HCT116 (cell line): ENCODE data around the gene TDRD15. TPM values are rescaled to one million over a fixed set of nuclear protein-coding genes. Genes with fewer than 3 reads are reported as not detected.

Experiments used
- ATAC-seq: fragments of 200-7000 bp; cut with Tn5 transposase; 2 replicates; pipeline ENCODE4 v1.9.1; 2020; ENCODE audit warnings: mild to moderate bottlenecking, moderate library complexity
- BruUV-seq: library from RNA; stranded (reverse); fragments of 400-500 nt; replicated peaks from 2 replicates; lab custom pipeline; 2021; lab: Mats Ljungman, UMichigan
- CTCF ChIA-PET: fragments of 300-600 bp; sonication (Branson Sonifier 250); formaldehyde crosslinking; loops from one replicate; lab custom pipeline; 2021; ENCODE audit warnings: antibody characterized with exemption; lab: Charles Lee
- POLR2A ChIA-PET: fragments of 300-600, 350-600 bp; sonication (Branson Sonifier 250); formaldehyde crosslinking; loops from one replicate; lab custom pipeline; 2021; ENCODE audit warnings: antibody characterized with exemption; lab: Charles Lee
- RAD21 ChIA-PET, 2 experiments: fragments of 300-600 bp; sonication (Branson Sonifier 250); formaldehyde crosslinking; loops; one replicate each; lab custom pipeline; 2023; ENCODE audit warnings: low total read pairs in 2 of 2; ENCODE audit not compliant: uncharacterized antibody in 2 of 2, unreplicated experiment in 2 of 2, low non-redundant PET in 1 of 2; lab: Charles Lee
- DNase-seq: peaks from one replicate; pipeline ENCODE4 v3.0.0-alpha.2; 2010; ENCODE audit warnings: low read depth, low spot score
- H2AFZ ChIP-seq: fragments of 200-600 bp; shearing (Covaris generic), sonication (generic); 2 replicates; pipeline ENCODE4 v1.6.1; 2017; ENCODE audit warnings: low read depth, mixed run types, mixed read lengths, antibody characterized with exemption, low read length; ENCODE audit not compliant: poor library complexity, severe bottlenecking
- H3K27ac ChIP-seq: 2 replicates; pipeline ENCODE4 v1.5.1; 2012; ENCODE audit warnings: low read depth, low read length
- H3K27me3 ChIP-seq: fragments of 200-600 bp; sonication (generic); 2 replicates; pipeline ENCODE4 v1.6.1; 2016; ENCODE audit warnings: mixed run types, low read length, mixed read lengths; ENCODE audit not compliant: insufficient read depth
- H3K36me3 ChIP-seq, 2 experiments: fragments of 200-500 bp in 1 of 2; fragments of 200-600 bp in 1 of 2; sonication (Bioruptor generic) in 1 of 2; sonication (generic) in 1 of 2; 2 replicates each; pipeline versions ENCODE4 v1.5.1 to v1.6.1; 2014 to 2016; ENCODE audit warnings: low read length in 2 of 2, inconsistent platforms in 1 of 2, mixed read lengths in 1 of 2, mixed run types in 1 of 2; ENCODE audit not compliant: insufficient read depth in 2 of 2, control insufficient read depth in 1 of 2
- H3K4me1 ChIP-seq, 2 experiments: fragments of 200-600 bp in 1 of 2; sonication (generic) in 1 of 2; 2 replicates each; pipeline versions ENCODE4 v1.5.1 to v1.6.1; 2012 to 2017; ENCODE audit warnings: low read length in 2 of 2, inconsistent platforms in 1 of 2, mild to moderate bottlenecking in 1 of 2, mixed read lengths in 1 of 2, mixed run types in 1 of 2, moderate library complexity in 1 of 2; ENCODE audit not compliant: insufficient read depth in 2 of 2, control insufficient read depth in 1 of 2
- H3K4me2 ChIP-seq: fragments of 200-600 bp; sonication (generic); 2 replicates; pipeline ENCODE4 v1.6.1; 2017; ENCODE audit warnings: mixed run types, low read length, mixed read lengths
- H3K4me3 ChIP-seq, 2 experiments: fragments of 200-600 bp in 1 of 2; sonication (generic) in 1 of 2; replicated peaks in 1 of 2; 2 replicates each; pipeline ENCODE4 v1.5.1; 2011 to 2016; ENCODE audit warnings: low read length in 2 of 2, control low read depth in 1 of 2, low read depth in 1 of 2, mild to moderate bottlenecking in 1 of 2, mixed read lengths in 1 of 2, mixed run types in 1 of 2
- H3K79me2 ChIP-seq: fragments of 200-600 bp; sonication (generic); 2 replicates; pipeline ENCODE4 v1.6.1; 2017; ENCODE audit warnings: mild to moderate bottlenecking, mixed run types, low read length, moderate library complexity, mixed read lengths; ENCODE audit not compliant: insufficient read depth
- H3K9ac ChIP-seq: fragments of 200-600 bp; sonication (generic); 2 replicates; pipeline ENCODE4 v1.6.1; 2016; ENCODE audit warnings: low read length, mixed read lengths
- H3K9me2 ChIP-seq: fragments of 200-600 bp; sonication (generic), shearing (Covaris generic); 2 replicates; pipeline ENCODE4 v1.6.1; 2017; ENCODE audit warnings: mixed run types, mild to moderate bottlenecking, moderate library complexity; ENCODE audit not compliant: insufficient read depth
- H3K9me3 ChIP-seq, 2 experiments: fragments of 200-500 bp in 1 of 2; fragments of 200-600 bp in 1 of 2; sonication (Bioruptor generic) in 1 of 2; sonication (generic) in 1 of 2; 2 replicates each; pipeline ENCODE4 v1.6.1; 2014 to 2017; ENCODE audit warnings: low read length in 2 of 2, mixed read lengths in 2 of 2, inconsistent platforms in 1 of 2, low read depth in 1 of 2, mild to moderate bottlenecking in 1 of 2, mixed run types in 1 of 2, moderate library complexity in 1 of 2; ENCODE audit not compliant: control insufficient read depth in 1 of 2, insufficient read depth in 1 of 2
- H4K20me1 ChIP-seq: fragments of 200-600 bp; sonication (generic), shearing (Covaris generic); 2 replicates; pipeline ENCODE4 v1.6.1; 2017; ENCODE audit warnings: mixed run types, mild to moderate bottlenecking, moderate library complexity; ENCODE audit not compliant: insufficient read depth
- CEBPB ChIP-seq: IDR thresholded peaks from 2 replicates; pipeline ENCODE4 v1.6.1; 2012; ENCODE audit warnings: low read depth
- EGR1 ChIP-seq: IDR thresholded peaks from 2 replicates; pipeline ENCODE4 v1.6.1; 2012; ENCODE audit warnings: low read depth
- ELF1 ChIP-seq: IDR thresholded peaks from 2 replicates; pipeline ENCODE4 v1.6.1; 2012; ENCODE audit warnings: low read depth, borderline replicate concordance
- EZH2 ChIP-seq: fragments of 200-600 bp; sonication (generic); IDR thresholded peaks from 2 replicates; pipeline ENCODE4 v1.6.1; 2017; ENCODE audit warnings: antibody characterized with exemption, mixed run types
- EZH2phosphoT487 ChIP-seq: fragments of 200-600 bp; IDR thresholded peaks from 2 replicates; pipeline ENCODE4 v1.6.1; 2018; ENCODE audit warnings: antibody characterized with exemption, borderline replicate concordance
- FOSL1 ChIP-seq: IDR thresholded peaks from 2 replicates; pipeline ENCODE4 v1.6.1; 2012; ENCODE audit warnings: low read depth
- RAD21 ChIP-seq: IDR thresholded peaks from 2 replicates; pipeline ENCODE4 v1.6.1; 2012; ENCODE audit warnings: low read depth, mild to moderate bottlenecking
- SIN3A ChIP-seq: IDR thresholded peaks from 2 replicates; pipeline ENCODE4 v1.6.1; 2012; ENCODE audit warnings: low read depth
- SP1 ChIP-seq: IDR thresholded peaks from 2 replicates; pipeline ENCODE4 v1.6.1; 2012; ENCODE audit warnings: low read depth
- SRF ChIP-seq: IDR thresholded peaks from 2 replicates; pipeline ENCODE4 v1.6.1; 2012; ENCODE audit warnings: low read depth
- ZNF274 ChIP-seq: fragments of 200-500 bp; sonication (Bioruptor generic); IDR thresholded peaks from 2 replicates; pipeline ENCODE4 v1.6.1; 2014; ENCODE audit warnings: mild to moderate bottlenecking, low read depth, low read length, inconsistent platforms
- intact Hi-C: fragments of 100-400 bp; cut with micrococcal nuclease; formaldehyde crosslinking; loops from 2 replicates; pipeline ENCODE4 v1.10.0; 2022
- total RNA-seq: library from RNA; stranded (reverse); gene quantifications from one replicate; pipeline ENCODE4 v1.2.1, GENCODE V29; 2021; ENCODE audit not compliant: unreplicated experiment
- TF ChIP-seq, protein P1 (sequence below): IDR thresholded peaks from 2 replicates; pipeline ENCODE4 v1.6.1; 2012; ENCODE audit warnings: low read depth
- TF ChIP-seq, protein P2 (sequence below): IDR thresholded peaks from 2 replicates; pipeline ENCODE4 v1.6.1; 2012
- TF ChIP-seq, protein P3 (sequence below), 3 experiments: fragments of 200-600 bp in 1 of 3; sonication (generic) in 1 of 3; IDR thresholded peaks in 2 of 3; conservative IDR thresholded peaks in 1 of 3; 2 replicates each; pipeline ENCODE4 v1.5.1; 2012 to 2017; ENCODE audit warnings: low read depth in 2 of 3, low read length in 2 of 3, antibody characterized with exemption in 1 of 3, borderline replicate concordance in 1 of 3, control low read depth in 1 of 3, mild to moderate bottlenecking in 1 of 3, mixed read lengths in 1 of 3, mixed run types in 1 of 3, moderate library complexity in 1 of 3; ENCODE audit not compliant: insufficient read depth in 1 of 3

TDRD15 gene
- total RNA-seq, 1 experiment from 2014 or later: not detected

DNA sequence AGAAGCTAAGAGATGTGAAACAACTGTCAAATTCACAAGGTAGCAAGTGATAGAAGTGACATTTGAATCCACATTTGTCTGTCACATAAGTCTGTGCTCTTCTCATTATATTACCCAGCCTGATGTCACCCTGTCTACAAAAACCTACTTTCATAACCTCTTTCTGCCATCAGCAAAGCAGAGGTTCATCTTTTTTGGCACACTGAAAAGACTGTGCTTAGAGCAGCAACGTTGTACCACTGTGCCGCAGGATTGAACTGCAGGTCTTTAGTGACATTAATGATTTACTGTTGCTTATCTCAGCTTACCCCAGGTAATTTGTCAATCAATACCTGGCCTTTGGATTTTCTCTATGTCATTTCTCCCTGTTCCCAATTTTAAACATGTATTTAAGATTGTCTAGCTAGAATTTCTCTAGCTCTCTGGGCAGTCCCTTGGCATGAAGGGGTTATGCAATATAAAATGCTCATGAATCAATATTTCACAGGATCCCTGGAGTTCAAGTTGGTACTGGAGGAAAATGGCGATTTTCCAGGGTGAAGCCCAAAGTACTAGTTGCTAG, 31.4 kb upstream of the TDRD15 start (continued):
- TF ChIP-seq, protein P1, sequence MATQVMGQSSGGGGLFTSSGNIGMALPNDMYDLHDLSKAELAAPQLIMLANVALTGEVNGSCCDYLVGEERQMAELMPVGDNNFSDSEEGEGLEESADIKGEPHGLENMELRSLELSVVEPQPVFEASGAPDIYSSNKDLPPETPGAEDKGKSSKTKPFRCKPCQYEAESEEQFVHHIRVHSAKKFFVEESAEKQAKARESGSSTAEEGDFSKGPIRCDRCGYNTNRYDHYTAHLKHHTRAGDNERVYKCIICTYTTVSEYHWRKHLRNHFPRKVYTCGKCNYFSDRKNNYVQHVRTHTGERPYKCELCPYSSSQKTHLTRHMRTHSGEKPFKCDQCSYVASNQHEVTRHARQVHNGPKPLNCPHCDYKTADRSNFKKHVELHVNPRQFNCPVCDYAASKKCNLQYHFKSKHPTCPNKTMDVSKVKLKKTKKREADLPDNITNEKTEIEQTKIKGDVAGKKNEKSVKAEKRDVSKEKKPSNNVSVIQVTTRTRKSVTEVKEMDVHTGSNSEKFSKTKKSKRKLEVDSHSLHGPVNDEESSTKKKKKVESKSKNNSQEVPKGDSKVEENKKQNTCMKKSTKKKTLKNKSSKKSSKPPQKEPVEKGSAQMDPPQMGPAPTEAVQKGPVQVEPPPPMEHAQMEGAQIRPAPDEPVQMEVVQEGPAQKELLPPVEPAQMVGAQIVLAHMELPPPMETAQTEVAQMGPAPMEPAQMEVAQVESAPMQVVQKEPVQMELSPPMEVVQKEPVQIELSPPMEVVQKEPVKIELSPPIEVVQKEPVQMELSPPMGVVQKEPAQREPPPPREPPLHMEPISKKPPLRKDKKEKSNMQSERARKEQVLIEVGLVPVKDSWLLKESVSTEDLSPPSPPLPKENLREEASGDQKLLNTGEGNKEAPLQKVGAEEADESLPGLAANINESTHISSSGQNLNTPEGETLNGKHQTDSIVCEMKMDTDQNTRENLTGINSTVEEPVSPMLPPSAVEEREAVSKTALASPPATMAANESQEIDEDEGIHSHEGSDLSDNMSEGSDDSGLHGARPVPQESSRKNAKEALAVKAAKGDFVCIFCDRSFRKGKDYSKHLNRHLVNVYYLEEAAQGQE: no peak
- TF ChIP-seq, protein P2, sequence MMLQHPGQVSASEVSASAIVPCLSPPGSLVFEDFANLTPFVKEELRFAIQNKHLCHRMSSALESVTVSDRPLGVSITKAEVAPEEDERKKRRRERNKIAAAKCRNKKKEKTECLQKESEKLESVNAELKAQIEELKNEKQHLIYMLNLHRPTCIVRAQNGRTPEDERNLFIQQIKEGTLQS: no peak
- TF ChIP-seq SIN3A (no peak), SRF (no peak), SP1 (no peak)

DNA sequence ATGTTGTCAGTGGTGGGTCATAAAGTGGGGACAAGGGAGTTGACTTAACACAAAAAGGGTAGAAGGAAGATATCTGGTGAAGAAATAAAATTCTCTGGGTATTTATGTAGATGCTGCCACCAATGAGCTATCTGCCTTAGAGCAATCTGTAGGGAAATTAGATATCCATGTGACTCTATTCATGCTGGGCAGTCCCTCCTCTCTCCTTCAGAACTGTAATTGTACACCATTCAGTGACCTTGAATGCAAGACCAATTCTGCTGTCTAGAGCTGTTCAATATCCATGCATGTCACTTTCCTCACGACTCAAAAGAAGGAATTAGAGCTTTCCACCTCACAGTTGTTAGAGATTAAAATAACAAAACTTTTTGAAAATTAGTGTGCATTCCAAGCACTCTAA, 28.6 kb upstream of the TDRD15 start:
- DNase-seq: no peak
- no peaks in the 10 kb centered on the region for H4K20me1 ChIP-seq
- no peaks in the 10 kb centered on the region for H3K36me3 ChIP-seq
- ChIA-PET POLR2A (no interaction called here), CTCF (no interaction called here), RAD21 (no interaction called here)
- no peak overlapping the region for H3K4me3 ChIP-seq
- no peak overlapping the region for H2AFZ ChIP-seq
- no peaks in the 10 kb centered on the region for H3K79me2 ChIP-seq
- TF ChIP-seq, protein P2: no peak
- no peak for TF ChIP-seq CEBPB
- TF ChIP-seq, protein P3, sequence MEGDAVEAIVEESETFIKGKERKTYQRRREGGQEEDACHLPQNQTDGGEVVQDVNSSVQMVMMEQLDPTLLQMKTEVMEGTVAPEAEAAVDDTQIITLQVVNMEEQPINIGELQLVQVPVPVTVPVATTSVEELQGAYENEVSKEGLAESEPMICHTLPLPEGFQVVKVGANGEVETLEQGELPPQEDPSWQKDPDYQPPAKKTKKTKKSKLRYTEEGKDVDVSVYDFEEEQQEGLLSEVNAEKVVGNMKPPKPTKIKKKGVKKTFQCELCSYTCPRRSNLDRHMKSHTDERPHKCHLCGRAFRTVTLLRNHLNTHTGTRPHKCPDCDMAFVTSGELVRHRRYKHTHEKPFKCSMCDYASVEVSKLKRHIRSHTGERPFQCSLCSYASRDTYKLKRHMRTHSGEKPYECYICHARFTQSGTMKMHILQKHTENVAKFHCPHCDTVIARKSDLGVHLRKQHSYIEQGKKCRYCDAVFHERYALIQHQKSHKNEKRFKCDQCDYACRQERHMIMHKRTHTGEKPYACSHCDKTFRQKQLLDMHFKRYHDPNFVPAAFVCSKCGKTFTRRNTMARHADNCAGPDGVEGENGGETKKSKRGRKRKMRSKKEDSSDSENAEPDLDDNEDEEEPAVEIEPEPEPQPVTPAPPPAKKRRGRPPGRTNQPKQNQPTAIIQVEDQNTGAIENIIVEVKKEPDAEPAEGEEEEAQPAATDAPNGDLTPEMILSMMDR (IDR thresholded peaks at IDR 0.05 in 2 of 3, conservative IDR thresholded peaks at IDR 0.05 in 1 of 3; ENCODE audit: borderline replicate concordance in 1 of 3, insufficient read depth in 1 of 3, low read depth in 2 of 3, low read length in 2 of 3): no peak
- TF ChIP-seq EZH2phosphoT487: no peak
- TF ChIP-seq ELF1: no peak
- TF ChIP-seq ZNF274: no peak
- no peak for TF ChIP-seq EZH2
- TF ChIP-seq, protein P1: no peak
- TF ChIP-seq EGR1: no peak
- TF ChIP-seq FOSL1: no peak
- TF ChIP-seq RAD21: no peak
- intact Hi-C loops: no loop called here
- no peak for ATAC-seq
- no peaks in the 10 kb centered on the region for H3K4me1 ChIP-seq
- H3K27ac ChIP-seq: no peak overlapping the region
- no peaks in the 10 kb centered on the region for H3K9me3 ChIP-seq
- H3K9me2 ChIP-seq: no peaks in the 10 kb centered on the region
- BruUV-seq: no TSS peak
- H3K27me3 ChIP-seq: peaks cover 12% of the 10 kb centered on the region; the same call in 1 of the 2 replicates
- H3K4me2 ChIP-seq: no peak overlapping the region
- no peak overlapping the region for H3K9ac ChIP-seq
